Measurements from ENCODE around the gene REEP1. TPM values are rescaled to one million over a fixed set of nuclear protein-coding genes. Genes with fewer than 3 reads are reported as not detected.

The REEP1 gene
- total RNA-seq, 2 donors from 2014 or later: 6.6 to 224 TPM

- H3K4me3 ChIP-seq: no peak overlapping the region
- intact Hi-C loops (cut with DNase I): loop anchor here (5.0 to 10.0 kb wide), 3 partner anchors 77 to 222 kb away; partner anchors contain the start of genes KDM3A and REEP1
- H3K4me1 ChIP-seq (replicated peaks): peaks cover 3% of the 10 kb centered on the region
- no peak overlapping the region for H3K27ac ChIP-seq
- H3K27me3 ChIP-seq (replicated peaks; ENCODE audit: insufficient read depth): no peaks in the 10 kb centered on the region
- WGBS: 85% methylated on average over 5 of the region's 5 CpGs
- H3K9me3 ChIP-seq: no peaks in the 10 kb centered on the region
- DNase-seq (ENCODE audit: low spot score): no peak
- TF ChIP-seq CTCF (IDR thresholded peaks at IDR 0.05): no peak
- TF ChIP-seq POLR2AphosphoS5 (IDR thresholded peaks at IDR 0.05): no peak
- no peak for TF ChIP-seq POLR2A (IDR thresholded peaks at IDR 0.05)
- H3K36me3 ChIP-seq: no peaks in the 10 kb centered on the region
Observed at GRCh38 chr2:86219896-86220295, 117.5 kb downstream of the REEP1 start.

GRCh38 chr2:86218124-86218523, 119.3 kb downstream of the REEP1 start:
- intact Hi-C loops (cut with DNase I): no loop called here
- no peaks in the 10 kb centered on the region for H3K27me3 ChIP-seq (replicated peaks; ENCODE audit: insufficient read depth)
- WGBS: 93% methylated on average over 4 of the region's 4 CpGs
- H3K36me3 ChIP-seq: no peaks in the 10 kb centered on the region
- no peak for TF ChIP-seq POLR2A (IDR thresholded peaks at IDR 0.05)
- TF ChIP-seq CTCF (IDR thresholded peaks at IDR 0.05): no peak
- no peak for TF ChIP-seq POLR2AphosphoS5 (IDR thresholded peaks at IDR 0.05)
- H3K27ac ChIP-seq: no peak overlapping the region
- H3K4me1 ChIP-seq (replicated peaks): peaks cover 7% of the 10 kb centered on the region
- DNase-seq (ENCODE audit: low spot score): no peak
- H3K9me3 ChIP-seq: no peaks in the 10 kb centered on the region
- no peak overlapping the region for H3K4me3 ChIP-seq

GRCh38 chr2:86216575-86217555, 120.6 kb downstream of the REEP1 start:
- Histone ChIP-seq H3K27me3 (replicated peaks; ENCODE audit: insufficient read depth) (no peaks in the 10 kb centered on the region), H3K4me3 (no peak overlapping the region), H3K4me1 (replicated peaks) (peaks cover 5% of the 10 kb centered on the region), H3K27ac (no peak overlapping the region), H3K9me3 (no peaks in the 10 kb centered on the region), H3K36me3 (no peaks in the 10 kb centered on the region)
- no peak for DNase-seq (ENCODE audit: low spot score)
- WGBS: 66% methylated on average over 13 of the region's 13 CpGs
- TF ChIP-seq CTCF (IDR thresholded peaks at IDR 0.05): no peak
- TF ChIP-seq POLR2AphosphoS5 (IDR thresholded peaks at IDR 0.05): no peak
- intact Hi-C loops (cut with DNase I): no loop called here

GRCh38 chr2:86214503-86214832, 123.0 kb downstream of the REEP1 start:
- intact Hi-C loops (cut with DNase I): no loop called here
- no peak overlapping the region for H3K4me3 ChIP-seq
- peaks cover 5% of the 10 kb centered on the region for H3K4me1 ChIP-seq (replicated peaks)
- H3K9me3 ChIP-seq: no peaks in the 10 kb centered on the region
- 94% methylated on average over 2 of the region's 2 CpGs for WGBS
- DNase-seq (ENCODE audit: low spot score): no peak
- H3K27ac ChIP-seq: no peak overlapping the region
- H3K27me3 ChIP-seq (replicated peaks; ENCODE audit: insufficient read depth): no peaks in the 10 kb centered on the region
- no peak for TF ChIP-seq POLR2A (IDR thresholded peaks at IDR 0.05)
- no peak for TF ChIP-seq POLR2AphosphoS5 (IDR thresholded peaks at IDR 0.05)
- no peak for TF ChIP-seq CTCF (IDR thresholded peaks at IDR 0.05)
- no peaks in the 10 kb centered on the region for H3K36me3 ChIP-seq
